ENCODE measurements around the gene ABCC4.
"Not testable (repeated sequence)": the region's sequence is repeated elsewhere in the genome, so short reads cannot be mapped to it uniquely, and the experiment has no call there.

ABCC4 gene

DNA sequence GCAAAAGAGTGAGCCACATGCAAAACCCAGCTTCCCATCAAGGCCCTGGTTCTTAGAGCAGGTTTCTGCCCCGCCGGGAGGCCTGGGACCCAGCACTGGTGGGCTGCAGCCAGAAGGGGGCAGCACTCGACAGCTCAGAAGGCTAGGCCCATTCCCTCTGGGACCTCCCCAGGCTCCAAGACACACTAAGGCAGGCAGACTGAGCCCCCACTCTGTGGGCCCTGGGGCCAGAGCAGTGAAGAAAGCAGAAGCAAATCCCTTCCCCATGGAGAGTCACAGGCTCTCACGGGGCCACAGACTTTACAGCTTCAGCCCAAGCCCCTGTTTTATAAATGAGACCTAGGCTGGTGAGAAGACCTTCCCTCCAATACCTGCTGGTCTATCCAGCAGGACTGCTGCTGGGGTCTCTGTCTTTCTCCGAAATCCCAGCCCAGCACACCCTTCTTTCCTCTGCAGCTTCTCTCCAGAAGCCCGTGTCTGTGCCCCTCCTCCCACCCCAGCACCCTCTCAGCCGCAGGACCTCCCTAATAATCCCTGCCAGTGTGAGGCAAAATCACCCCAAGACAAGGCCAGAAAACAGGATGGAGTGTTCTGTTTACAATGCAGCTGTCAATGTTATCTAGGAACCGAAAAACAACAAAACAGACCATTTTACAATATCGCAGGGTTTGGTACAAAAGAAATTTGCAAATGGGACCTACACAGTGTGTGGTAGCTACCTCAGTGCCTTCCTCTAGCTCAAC is 109.3 kb downstream of the ABCC4 start:
- DNase-seq = peak; percentile 74 to 81

- DNase-seq = no peak
Observed at GRCh38 chr13:95188128-95188527, 113.1 kb downstream of the ABCC4 start.

- DNase-seq = peak; percentile 17 to 31
Observed at GRCh38 chr13:95185851-95186250, 115.4 kb downstream of the ABCC4 start.

DNA sequence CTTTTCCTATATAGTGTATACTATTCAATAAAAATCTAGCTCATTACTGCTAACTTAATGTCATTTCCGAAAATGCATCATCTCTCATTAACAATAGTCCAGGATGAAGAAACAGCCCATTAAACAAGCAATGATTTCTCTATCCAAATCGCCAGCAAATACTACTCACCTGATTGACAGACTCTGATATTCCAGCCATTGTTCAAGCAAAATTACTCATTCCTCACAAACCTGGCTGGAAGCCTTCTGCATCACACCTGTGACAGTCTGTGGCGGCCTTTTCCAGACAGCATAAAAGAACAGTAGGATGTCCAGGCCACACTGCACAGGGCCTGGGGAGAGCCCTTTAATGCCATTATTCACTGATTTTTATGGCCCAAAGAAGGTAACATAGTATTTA is 115.9 kb downstream of the ABCC4 start:
- DNase-seq = no peak

DNA sequence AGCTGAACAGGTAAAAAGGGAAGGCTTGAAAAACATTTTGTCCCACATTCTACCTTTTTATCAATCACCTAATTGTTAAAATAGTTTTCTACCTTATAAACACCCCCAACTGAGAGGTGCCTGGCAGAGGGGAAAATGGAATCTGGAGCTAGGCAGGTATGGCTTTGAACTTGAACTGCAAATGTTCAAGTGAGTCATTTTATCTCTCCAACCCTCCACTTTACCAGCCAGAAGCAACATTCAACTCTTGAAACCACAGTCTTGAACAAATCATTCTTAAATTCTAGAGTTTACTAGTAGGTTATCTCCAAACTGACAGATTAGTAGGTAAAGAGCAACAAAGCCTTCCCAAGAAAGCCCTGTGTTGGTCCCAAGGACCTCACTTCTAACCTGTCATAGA is 116.9 kb downstream of the ABCC4 start:
- no peak for DNase-seq

GRCh38 chr13:95182570-95183265 is 118.5 kb downstream of the ABCC4 start:
- DNase-seq = no peak

- no peak for DNase-seq
Observed at GRCh38 chr13:95181586-95181985, 119.7 kb downstream of the ABCC4 start.

- DNase-seq = no peak
Observed at GRCh38 chr13:95180513-95181245, 120.6 kb downstream of the ABCC4 start.

- DNase-seq = no peak
Observed at GRCh38 chr13:95176611-95177259, 124.5 kb downstream of the ABCC4 start.

DNA sequence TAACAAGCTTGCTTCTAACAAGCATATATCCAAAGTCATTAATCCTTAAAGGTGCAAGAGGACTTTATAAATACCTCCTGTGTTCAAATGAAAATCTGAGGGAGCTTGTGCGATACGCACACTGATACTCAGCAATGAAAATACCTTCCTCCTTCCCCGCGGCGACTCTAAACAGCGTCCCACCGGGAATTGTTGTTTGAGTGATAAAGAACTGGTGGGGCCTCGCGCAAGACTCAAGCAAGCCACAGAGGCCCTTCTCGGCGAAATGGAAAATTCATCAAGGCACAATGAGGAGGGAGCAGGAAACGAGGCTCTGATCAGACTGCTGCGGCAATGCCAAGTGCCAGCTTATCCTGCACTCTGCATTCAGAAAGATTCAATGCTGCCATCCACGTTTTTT is 126.7 kb downstream of the ABCC4 start:
- DNase-seq = no peak

DNA sequence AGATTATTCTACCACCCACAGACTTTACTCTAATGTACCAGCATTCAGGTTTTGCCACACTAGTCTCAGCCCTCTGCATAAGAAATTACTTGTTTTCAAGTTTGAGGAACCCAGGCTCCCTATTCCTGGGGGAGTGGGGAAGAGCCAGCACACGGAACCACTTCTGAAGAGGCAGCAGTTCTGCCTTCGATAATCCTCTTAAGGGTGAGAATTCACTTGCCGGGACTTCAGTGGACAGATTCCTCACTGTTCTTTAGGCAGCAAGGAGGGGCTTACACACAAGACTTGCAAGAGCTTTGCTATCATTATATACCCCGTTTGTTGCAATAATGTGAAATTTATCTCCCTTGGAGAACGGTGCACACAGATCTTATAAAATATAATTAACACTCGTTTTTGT is 133.1 kb downstream of the ABCC4 start:
- DNase-seq = no peak

DNA sequence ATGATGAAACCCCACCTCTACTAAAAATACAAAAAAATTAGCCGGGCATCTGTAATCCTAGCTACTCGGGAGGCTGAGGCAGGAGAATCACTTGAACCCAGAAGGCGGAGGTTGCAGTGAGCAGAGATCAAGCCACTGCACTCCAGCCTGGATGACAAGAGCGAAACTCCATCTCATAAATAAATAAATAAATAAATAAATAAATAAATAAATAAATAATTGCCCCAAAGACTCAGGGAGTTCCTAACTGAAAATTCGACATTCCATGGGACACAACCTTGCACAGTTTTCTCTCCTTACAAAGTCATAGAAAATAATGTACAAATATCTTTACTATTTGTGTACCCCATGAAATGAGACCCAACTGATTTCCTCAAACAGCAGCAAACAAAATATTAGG is 134.2 kb downstream of the ABCC4 start:
- not testable (repeated sequence) for DNase-seq

GRCh38 chr13:95164830-95165229 is 136.4 kb downstream of the ABCC4 start:
- no peak for DNase-seq

- no peak for DNase-seq
Observed at GRCh38 chr13:95160112-95160906, 140.9 kb downstream of the ABCC4 start.

- DNase-seq = no peak
Observed at GRCh38 chr13:95159458-95159857, 141.8 kb downstream of the ABCC4 start.

DNA sequence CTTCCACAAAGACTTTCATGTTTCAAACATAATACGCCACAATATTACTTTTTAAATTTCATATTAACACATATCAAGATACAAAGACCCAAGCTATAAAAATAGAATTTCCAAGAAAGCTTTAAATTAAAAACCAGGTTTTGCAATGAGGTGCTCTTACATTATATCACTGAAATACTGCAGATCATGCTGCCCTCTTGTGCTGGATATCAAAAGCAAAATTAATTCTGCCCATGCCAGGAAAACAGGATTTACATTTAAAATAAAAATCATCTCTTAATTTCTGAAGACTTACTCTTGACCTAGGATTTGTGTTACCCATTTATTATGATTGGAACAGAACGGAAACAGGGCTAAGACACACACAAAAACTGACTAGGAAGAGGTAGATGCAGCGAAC is 145.0 kb downstream of the ABCC4 start:
- no peak for DNase-seq

- no peak for DNase-seq
Observed at GRCh38 chr13:95155504-95155903, 145.7 kb downstream of the ABCC4 start.

- no peak for DNase-seq
Observed at GRCh38 chr13:95155093-95155492, 146.2 kb downstream of the ABCC4 start.

GRCh38 chr13:95154413-95154886 is 146.8 kb downstream of the ABCC4 start:
- no peak for DNase-seq

DNA sequence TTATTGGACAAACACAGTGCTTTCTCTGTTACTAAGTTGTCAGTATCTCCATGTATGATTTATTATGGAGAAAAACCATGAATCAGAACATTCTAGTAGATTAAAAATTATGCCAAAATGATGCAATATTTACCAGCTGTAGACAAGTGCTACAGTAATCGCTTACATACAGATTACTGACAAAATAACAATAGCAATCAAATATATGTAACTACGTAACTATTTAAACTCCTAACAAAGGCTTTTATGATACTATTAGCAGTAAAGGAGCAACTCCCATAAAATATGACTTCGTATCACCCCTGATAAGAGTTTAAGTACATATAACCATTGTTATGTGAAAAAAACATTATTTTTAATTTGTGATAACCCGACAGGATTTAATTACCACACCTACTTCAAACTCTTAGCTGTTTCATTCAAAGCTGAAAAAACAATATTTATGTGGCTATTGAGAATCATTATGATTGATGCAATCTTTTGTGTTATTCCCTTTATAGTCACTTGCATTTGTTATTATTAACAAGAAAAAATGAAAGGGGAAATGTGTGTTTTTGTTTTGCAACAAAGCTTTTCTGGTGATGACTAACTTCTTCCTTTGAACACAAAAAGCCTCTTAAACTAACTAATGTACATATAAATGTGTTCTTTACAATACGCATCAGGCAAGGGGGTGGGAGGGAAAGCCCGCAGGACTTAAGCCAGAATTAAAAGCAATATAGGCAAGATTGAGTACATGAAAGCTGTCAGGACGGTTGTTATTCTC is 147.4 kb downstream of the ABCC4 start:
- DNase-seq = no peak

DNA sequence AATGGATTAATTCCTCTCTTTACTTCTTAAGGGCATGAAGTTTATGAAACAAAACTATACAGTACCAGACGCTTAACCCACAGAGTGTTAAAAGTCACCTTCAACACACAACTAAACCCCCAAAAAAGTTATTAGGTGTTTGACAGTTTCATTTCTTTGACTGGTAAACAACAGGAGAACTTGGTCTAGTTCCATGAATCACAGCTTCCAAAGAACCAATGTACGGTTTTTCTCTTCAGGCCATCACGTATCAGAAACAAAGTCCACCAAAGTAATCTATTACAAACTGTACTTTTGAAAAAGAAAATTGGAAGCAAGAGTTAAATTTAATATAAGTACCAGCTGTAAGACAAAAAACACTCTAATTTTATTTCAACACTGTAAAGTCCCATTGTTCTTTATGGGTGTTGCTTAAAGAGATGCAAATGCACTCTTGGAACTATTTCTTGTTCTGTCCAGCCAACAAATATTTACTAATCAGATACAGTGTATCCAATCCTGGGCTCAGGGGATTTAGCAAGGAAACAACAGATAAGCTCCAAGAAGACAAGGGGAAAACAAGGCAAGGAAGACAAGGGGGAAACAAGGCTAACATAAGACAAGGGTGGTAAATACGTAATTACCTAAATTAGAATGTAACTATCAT is 149.2 kb downstream of the ABCC4 start:
- no peak for DNase-seq
